ENCODE results near the gene MYL10. TPM values are rescaled to one million over a fixed set of nuclear protein-coding genes. Genes with fewer than 3 reads are reported as not detected.

The MYL10 gene
- total and polyA plus RNA-seq, 2 of the 8 experiments (the other 6 are each of a cell fraction or from before 2014, with no cell fraction given), result 0.18 TPM; not detected in 1

- TF ChIP-seq SUZ12 (IDR thresholded peaks at IDR 0.05; ENCODE audit: low read length) (no peak), KDM4A (IDR thresholded peaks at IDR 0.05; ENCODE audit: low read depth, low read length, severe bottlenecking) (no peak)
Observed at GRCh38 chr7:101572156-101572555, 56.9 kb downstream of the MYL10 start (continued).
